Coronary artery (tissue), 2 donors: ENCODE results near the gene ANKRD18B.
"Not testable (repeated sequence)": the region's sequence is repeated elsewhere in the genome, so short reads cannot be mapped to it uniquely, and the experiment has no call there.

Experiments
- DNase-seq: peaks from one replicate; pipeline ENCODE4 v3.0.0-alpha.2; 2017; ENCODE audit warnings: low spot score
- H3K27ac ChIP-seq, 2 donors: fragments of 200-600 bp; sonication (generic); one replicate each; pipeline ENCODE4 v1.5.1; 2016 to 2019
- H3K4me3 ChIP-seq: fragments of 200-600 bp; sonication (generic); 2 replicates; pipeline ENCODE4 v1.5.1; 2016; ENCODE audit warnings: mild to moderate bottlenecking, moderate library complexity
- TF ChIP-seq, protein P1 (sequence below): fragments of 200-600 bp; sonication (generic); IDR thresholded peaks from one replicate; pipeline ENCODE4 v1.5.1; 2019; ENCODE audit warnings: antibody characterized with exemption

Gene ANKRD18B

GRCh38 chr9:33523397-33524305, at the start of gene ANKRD18B:
ANKRD18B (plus strand) TSS chr9:33524251; CDS start chr9:33524490, 239 bp downstream.
- DNase-seq, H3K27ac ChIP-seq: not testable (repeated sequence)

GRCh38 chr9:33475357-33475756, 48.7 kb upstream of the ANKRD18B start:
- TF ChIP-seq, protein P1, sequence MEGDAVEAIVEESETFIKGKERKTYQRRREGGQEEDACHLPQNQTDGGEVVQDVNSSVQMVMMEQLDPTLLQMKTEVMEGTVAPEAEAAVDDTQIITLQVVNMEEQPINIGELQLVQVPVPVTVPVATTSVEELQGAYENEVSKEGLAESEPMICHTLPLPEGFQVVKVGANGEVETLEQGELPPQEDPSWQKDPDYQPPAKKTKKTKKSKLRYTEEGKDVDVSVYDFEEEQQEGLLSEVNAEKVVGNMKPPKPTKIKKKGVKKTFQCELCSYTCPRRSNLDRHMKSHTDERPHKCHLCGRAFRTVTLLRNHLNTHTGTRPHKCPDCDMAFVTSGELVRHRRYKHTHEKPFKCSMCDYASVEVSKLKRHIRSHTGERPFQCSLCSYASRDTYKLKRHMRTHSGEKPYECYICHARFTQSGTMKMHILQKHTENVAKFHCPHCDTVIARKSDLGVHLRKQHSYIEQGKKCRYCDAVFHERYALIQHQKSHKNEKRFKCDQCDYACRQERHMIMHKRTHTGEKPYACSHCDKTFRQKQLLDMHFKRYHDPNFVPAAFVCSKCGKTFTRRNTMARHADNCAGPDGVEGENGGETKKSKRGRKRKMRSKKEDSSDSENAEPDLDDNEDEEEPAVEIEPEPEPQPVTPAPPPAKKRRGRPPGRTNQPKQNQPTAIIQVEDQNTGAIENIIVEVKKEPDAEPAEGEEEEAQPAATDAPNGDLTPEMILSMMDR = no peak
- no peak overlapping the region for H3K27ac ChIP-seq
- no peak for DNase-seq
- no peak overlapping the region for H3K4me3 ChIP-seq

More at GRCh38 chr9:33523397-33524305, at the start of gene ANKRD18B:
- H3K4me3 ChIP-seq = peak within 1 kb of the TSS; percentile 64

- TF ChIP-seq, protein P1 = no peak
- Histone ChIP-seq H3K4me3 (no peak overlapping the region), H3K27ac (no peak overlapping the region)
- DNase-seq = no peak
Measured at GRCh38 chr9:33476503-33476902, 47.5 kb upstream of the ANKRD18B start.

DNA sequence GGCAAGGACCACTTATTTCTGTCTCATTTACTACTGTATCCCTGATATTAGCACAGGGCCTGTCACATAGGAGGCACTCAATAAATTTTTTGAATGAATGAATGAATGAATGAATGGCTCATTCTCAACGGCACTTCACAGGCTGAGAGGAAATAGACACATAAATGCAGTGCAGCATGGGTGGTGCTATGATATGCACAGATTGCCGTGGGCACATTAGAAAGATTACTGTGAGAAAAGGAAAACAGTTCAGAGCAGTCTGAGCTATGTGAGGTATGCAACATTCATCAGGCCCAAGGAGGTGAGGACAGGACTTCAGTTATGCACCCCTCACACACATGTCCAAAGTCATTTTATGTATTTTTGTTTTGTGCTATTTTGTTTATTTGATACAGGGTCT, 43.9 kb upstream of the ANKRD18B start:
- no peak overlapping the region for H3K4me3 ChIP-seq
- no peak for DNase-seq
- TF ChIP-seq, protein P1 = no peak
- H3K27ac ChIP-seq = no peak overlapping the region

DNA sequence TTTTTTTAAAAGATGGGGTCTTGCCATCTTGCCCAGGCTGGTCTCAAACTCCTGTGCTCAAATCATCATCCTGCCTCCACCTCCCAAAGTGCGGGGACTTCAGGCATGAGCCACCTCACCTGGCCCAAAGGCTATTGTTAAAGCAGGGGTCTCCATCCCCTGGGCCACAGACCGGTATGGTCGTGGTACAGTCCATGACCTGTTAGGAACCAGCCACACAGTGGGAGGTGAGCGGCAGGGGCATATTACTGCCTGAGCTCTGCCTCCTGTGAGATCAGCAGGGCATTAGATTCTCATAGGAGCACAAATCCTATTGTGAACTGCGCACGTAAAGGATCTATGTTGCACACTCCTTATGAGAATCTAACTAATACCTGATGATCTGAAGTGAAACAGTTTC, 43.1 kb upstream of the ANKRD18B start:
- Histone ChIP-seq H3K4me3 (no peak overlapping the region), H3K27ac (no peak overlapping the region)
- TF ChIP-seq, protein P1 = no peak
- DNase-seq = no peak

GRCh38 chr9:33485312-33485711, 38.7 kb upstream of the ANKRD18B start:
- H3K27ac ChIP-seq = not testable (repeated sequence)

DNA sequence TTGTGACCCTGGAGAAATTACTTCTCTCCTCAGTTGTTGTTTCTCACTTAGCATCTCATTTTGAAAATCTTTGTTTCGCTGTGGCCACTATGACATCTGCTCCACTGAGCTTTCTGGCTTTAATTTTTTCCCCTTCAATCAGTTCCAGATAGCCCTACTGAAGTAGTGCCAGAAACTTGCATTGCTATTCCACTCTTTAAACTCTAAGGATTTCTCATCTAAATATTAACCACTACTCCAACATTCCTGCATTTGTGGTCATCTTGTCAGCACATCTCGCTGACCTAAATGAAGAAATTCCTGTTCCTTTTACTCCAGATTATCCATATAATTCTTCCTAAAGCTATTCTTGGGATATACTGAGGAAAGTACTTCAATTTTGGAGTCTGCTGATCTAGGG, 35.0 kb upstream of the ANKRD18B start:
- no peak for DNase-seq
- no peak overlapping the region for H3K27ac ChIP-seq
- no peak overlapping the region for H3K4me3 ChIP-seq
- TF ChIP-seq, protein P1 = no peak

More at GRCh38 chr9:33485312-33485711, 38.7 kb upstream of the ANKRD18B start:
- not testable (repeated sequence) for H3K4me3 ChIP-seq, DNase-seq

GRCh38 chr9:33493819-33494218, 30.2 kb upstream of the ANKRD18B start:
- H3K27ac ChIP-seq, H3K4me3 ChIP-seq, DNase-seq: not testable (repeated sequence)
